Naive thymus-derived CD8-positive, alpha-beta T cell (primary cell): ENCODE data around the gene TP53INP2. TPM values are rescaled to one million over a fixed set of nuclear protein-coding genes. Genes with fewer than 3 reads are reported as not detected.

Experiments
- ATAC-seq, 2 donors: fragments of 150-1000 bp; cut with Tn5 transposase in 1 of 2; sonication (Bioruptor Pico), chemical (Tn5 transposase) in 1 of 2; 1 replicate in 1 of 2; 2 replicates in 1 of 2; pipeline ENCODE4 v1.10.0; 2021; ENCODE audit warnings: mild to moderate bottlenecking in 2 of 2, moderate library complexity in 2 of 2
- POLR2A ChIA-PET: fragments of 350-600 bp; sonication (Branson Sonifier 250); formaldehyde crosslinking; loops from one replicate; lab custom pipeline; 2021; ENCODE audit warnings: antibody characterized with exemption; lab: Charles Lee
- DNase-seq, 10 donors: peaks; one replicate each; pipeline versions ENCODE4 v3.0.0 to v3.0.0-alpha.2; 2020 to 2022
- H3K27ac Mint-ChIP-seq, 10 donors: one replicate each; pipeline ENCODE4 v1.8.0; 2020 to 2022; ENCODE audit warnings: mild to moderate bottlenecking in 10 of 10, mixed read lengths in 10 of 10, moderate library complexity in 4 of 10, inconsistent platforms in 1 of 10
- H3K27me3 Mint-ChIP-seq, 5 donors: one replicate each; pipeline ENCODE4 v1.8.0; 2021 to 2022; ENCODE audit warnings: mixed read lengths in 5 of 5
- H3K36me3 Mint-ChIP-seq, 3 donors: one replicate each; pipeline ENCODE4 v1.8.0; 2020 to 2022; ENCODE audit warnings: mixed read lengths in 3 of 3, mild to moderate bottlenecking in 2 of 3, inconsistent platforms in 1 of 3
- H3K4me1 Mint-ChIP-seq, 4 donors: one replicate each; pipeline ENCODE4 v1.8.0; 2021 to 2022; ENCODE audit warnings: mixed read lengths in 4 of 4
- H3K4me3 Mint-ChIP-seq, 10 donors: one replicate each; pipeline ENCODE4 v1.8.0; 2020 to 2022; ENCODE audit warnings: mild to moderate bottlenecking in 10 of 10, mixed read lengths in 10 of 10, moderate library complexity in 6 of 10, inconsistent platforms in 1 of 10
- H3K9me3 Mint-ChIP-seq, 9 donors: one replicate each; pipeline ENCODE4 v1.8.0; 2020 to 2022; ENCODE audit warnings: mixed read lengths in 9 of 9, mild to moderate bottlenecking in 3 of 9, inconsistent platforms in 1 of 9, moderate library complexity in 1 of 9
- polyA plus RNA-seq, 3 donors: library from polyadenylated mRNA; unstranded; fragments of 300-500 nt; fragmentation: Illumina TruSeq; gene quantifications; one replicate each; pipeline ENCODE4 v1.2.3, GENCODE V29; 2021
- total RNA-seq, 8 experiments: library from RNA in 2 of 8; stranded (reverse) in 2 of 8; gene quantifications; one replicate each; pipeline ENCODE4 v1.2.3 and lab custom pipeline; 2021 to 2026

Gene TP53INP2
- total and polyA plus RNA-seq, 5 experiments from 2014 or later: 0.08 to 1.8 (median 0.64) TPM

DNA sequence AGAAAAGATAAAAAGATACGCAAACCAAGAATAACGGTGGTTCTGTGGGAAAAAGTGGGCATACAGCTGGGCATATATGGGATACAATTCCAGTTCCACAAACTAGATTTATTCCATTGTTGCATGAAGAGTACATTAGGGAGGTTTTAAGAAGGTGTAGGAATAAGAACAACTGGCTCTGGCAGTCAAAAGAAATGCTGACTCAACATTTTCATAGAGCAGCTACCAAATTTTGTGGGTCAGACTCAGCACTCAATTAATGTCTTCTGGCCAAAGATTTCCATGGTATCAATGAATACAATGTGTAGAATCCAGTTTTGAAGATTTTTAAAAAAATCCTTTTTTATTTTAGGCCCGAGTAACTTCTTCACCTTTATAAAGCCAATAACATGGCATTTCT is 40.2 kb downstream of the TP53INP2 start:
- Mint-ChIP-seq H3K9me3 (no peaks in the 10 kb centered on the region), H3K27ac (peak overlapping the region in 1 of 10 donors; percentile 41), H3K4me3 (no peak overlapping the region), H3K36me3 (peaks cover 0 to 77% (median 17%) of the 10 kb centered on the region in 3 donors), H3K4me1 (peaks cover 0 to 1% (median 0%) of the 10 kb centered on the region in 4 donors), H3K27me3 (no peaks in the 10 kb centered on the region)
- POLR2A ChIA-PET: no interaction called here
- DNase-seq: no peak
- ATAC-seq: no peak

DNA sequence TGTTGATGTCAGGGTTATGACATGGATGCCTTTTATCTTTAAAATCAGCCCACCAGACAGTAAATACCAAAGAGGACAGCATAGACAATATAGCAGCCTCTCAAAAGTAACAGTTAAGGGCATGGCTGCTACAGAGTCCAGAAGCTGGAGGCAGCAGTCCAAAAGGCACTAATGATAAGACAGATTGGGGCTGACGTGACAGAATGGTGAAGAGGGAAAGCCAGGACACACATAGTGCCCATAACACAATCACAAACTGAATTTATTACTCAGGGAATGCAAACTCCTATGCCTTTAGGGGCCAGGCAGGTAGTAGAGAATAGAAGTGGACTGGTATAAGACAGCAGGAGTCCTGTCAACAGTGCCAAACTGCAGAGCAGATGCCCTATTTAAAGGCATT is 40.7 kb downstream of the TP53INP2 start:
- DNase-seq (no peak), ATAC-seq (no peak)
- H3K4me3 Mint-ChIP-seq: no peak overlapping the region
- no peaks in the 10 kb centered on the region for H3K27me3 Mint-ChIP-seq
- no peaks in the 10 kb centered on the region for H3K9me3 Mint-ChIP-seq
- H3K4me1 Mint-ChIP-seq: peaks cover 0 to 1% (median 0%) of the 10 kb centered on the region in 4 donors
- H3K36me3 Mint-ChIP-seq: peaks cover 0 to 82% (median 15%) of the 10 kb centered on the region in 3 donors
- H3K27ac Mint-ChIP-seq: no peak overlapping the region
- POLR2A ChIA-PET: no interaction called here

DNA sequence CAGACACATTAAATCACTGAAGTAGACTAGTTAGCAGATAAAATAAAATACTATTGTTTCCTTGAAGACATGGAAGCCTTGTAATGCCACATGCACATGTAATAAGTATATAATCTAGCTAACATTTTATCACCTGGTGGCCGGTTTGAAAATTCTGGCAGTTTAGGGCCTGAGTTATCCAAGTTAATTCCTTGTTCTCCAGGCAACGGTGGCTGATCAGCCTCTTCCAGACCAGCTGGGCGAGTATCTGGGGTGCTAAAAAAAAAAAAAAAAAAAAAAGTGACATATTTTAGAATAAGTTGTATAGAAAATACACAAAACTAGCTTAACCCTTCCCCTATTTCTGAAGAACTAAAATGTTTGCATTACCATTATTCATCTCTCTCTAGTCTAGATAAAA is 42.5 kb downstream of the TP53INP2 start:
- H3K4me1 Mint-ChIP-seq: no peaks in the 10 kb centered on the region
- no peak for ATAC-seq
- DNase-seq: no peak
- H3K4me3 Mint-ChIP-seq: no peak overlapping the region
- H3K27me3 Mint-ChIP-seq: no peaks in the 10 kb centered on the region
- peaks cover 0 to 87% (median 13%) of the 10 kb centered on the region in 3 donors for H3K36me3 Mint-ChIP-seq
- no peaks in the 10 kb centered on the region for H3K9me3 Mint-ChIP-seq
- POLR2A ChIA-PET: no interaction called here
- peak overlapping the region in 2 of 10 donors; percentile 4 to 26 for H3K27ac Mint-ChIP-seq

DNA sequence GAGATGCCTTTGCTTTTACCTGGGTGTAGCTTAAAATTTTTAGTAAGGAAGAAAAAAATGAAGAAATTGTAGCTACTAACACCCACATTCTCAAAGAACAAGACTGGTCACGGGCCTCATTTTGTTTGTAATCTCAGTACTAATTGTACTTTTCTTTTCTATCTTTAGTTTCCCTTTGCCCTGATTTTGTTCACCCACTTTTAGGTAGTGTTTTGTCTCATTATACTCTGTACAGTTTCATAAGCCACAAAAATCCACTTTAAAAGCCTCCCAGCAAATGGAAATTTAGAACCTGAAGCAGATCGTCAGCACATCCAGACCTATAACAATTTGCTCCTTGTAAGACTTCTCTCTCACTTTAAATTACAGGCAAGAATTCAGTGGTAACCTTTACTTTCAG is 43.3 kb downstream of the TP53INP2 start:
- DNase-seq: no peak
- no peak for ATAC-seq
- POLR2A ChIA-PET: interaction anchor here (0.5 kb wide), 1 partner anchor 66 kb away, joined by 3 read pairs; no protein-coding TSS in a partner anchor
- Mint-ChIP-seq H3K27me3 (no peaks in the 10 kb centered on the region), H3K9me3 (no peaks in the 10 kb centered on the region), H3K36me3 (peaks cover 0 to 89% (median 9%) of the 10 kb centered on the region in 3 donors), H3K27ac (peak overlapping the region in 4 of 10 donors; percentile 26 to 67 (median 38)), H3K4me1 (peaks cover 0 to 2% (median 0%) of the 10 kb centered on the region in 4 donors), H3K4me3 (no peak overlapping the region)

DNA sequence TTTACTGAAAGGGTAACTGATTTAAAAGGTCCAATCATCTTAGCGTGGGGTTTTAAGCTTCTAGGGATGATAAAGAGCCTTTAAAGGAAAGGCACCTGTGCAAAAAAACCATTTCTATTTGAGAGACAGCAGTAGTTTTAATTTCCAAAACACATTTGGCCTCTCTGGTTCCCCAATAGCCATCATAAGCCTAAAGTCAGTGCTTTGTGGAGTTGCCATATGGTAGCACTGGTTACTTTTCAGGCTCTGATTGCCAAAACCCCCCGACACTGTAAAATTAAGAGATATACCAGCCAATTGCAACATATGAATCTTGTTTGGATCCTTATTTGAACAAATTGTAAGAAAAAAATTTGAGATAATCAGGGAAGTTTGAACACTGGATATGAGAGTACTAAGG is 44.6 kb downstream of the TP53INP2 start:
- Mint-ChIP-seq H3K9me3 (no peaks in the 10 kb centered on the region), H3K4me1 (peaks cover 0 to 2% (median 0%) of the 10 kb centered on the region in 4 donors), H3K27ac (no peak overlapping the region), H3K27me3 (no peaks in the 10 kb centered on the region), H3K4me3 (no peak overlapping the region), H3K36me3 (peaks cover 0 to 87% (median 7%) of the 10 kb centered on the region in 3 donors)
- ATAC-seq (no peak), DNase-seq (no peak)
- POLR2A ChIA-PET: no interaction called here

DNA sequence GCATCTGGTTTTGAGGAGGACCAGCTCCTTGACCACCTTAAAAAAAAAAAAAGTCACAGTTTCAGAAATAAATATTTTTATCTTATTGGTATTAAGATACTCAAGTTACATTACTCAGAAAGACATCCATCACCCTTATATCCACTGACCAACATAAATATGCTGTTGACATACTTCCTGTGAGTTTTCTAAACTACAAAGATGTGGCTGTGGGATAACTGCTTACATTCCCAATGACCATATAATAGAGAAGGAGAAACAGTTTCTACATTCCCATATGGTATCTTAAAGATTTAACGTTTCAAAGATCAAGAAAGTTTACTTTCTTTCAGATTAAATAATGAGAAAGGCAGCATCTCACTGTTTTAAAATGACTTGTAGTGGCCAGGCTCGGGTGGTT is 46.3 kb downstream of the TP53INP2 start:
- peaks cover 0 to 87% (median 13%) of the 10 kb centered on the region in 3 donors for H3K36me3 Mint-ChIP-seq
- no peaks in the 10 kb centered on the region for H3K27me3 Mint-ChIP-seq
- DNase-seq: no peak
- ATAC-seq: no peak
- peaks cover 0 to 2% (median 0%) of the 10 kb centered on the region in 4 donors for H3K4me1 Mint-ChIP-seq
- H3K27ac Mint-ChIP-seq: no peak overlapping the region
- H3K4me3 Mint-ChIP-seq: no peak overlapping the region
- POLR2A ChIA-PET: no interaction called here
- H3K9me3 Mint-ChIP-seq: no peaks in the 10 kb centered on the region

DNA sequence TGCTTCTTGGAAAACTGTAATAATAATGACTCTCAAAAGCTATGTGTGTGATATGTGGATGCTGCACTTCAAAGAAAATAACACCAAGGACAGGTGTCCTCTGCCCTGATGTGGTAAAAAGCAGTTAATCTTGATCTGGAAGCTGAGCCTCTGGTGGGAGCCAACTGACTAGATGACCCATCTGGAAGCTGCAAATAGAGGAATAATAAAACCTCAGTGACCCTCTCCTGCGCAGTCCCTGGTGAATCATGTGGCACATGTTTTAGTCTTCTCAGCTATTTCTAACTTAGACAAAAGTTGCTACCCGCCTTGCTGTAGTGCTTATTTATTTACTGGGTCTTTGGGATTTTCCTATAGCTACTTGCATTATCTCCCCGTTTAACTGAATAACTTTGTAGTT is 47.3 kb downstream of the TP53INP2 start:
- POLR2A ChIA-PET: no interaction called here
- Mint-ChIP-seq H3K36me3 (peaks cover 0 to 84% (median 13%) of the 10 kb centered on the region in 3 donors), H3K4me1 (peaks cover 0 to 2% (median 0%) of the 10 kb centered on the region in 4 donors), H3K4me3 (no peak overlapping the region), H3K9me3 (no peaks in the 10 kb centered on the region), H3K27ac (peak overlapping the region in 3 of 10 donors; percentile 27 to 69 (median 42)), H3K27me3 (no peaks in the 10 kb centered on the region)
- DNase-seq (no peak), ATAC-seq (no peak)

DNA sequence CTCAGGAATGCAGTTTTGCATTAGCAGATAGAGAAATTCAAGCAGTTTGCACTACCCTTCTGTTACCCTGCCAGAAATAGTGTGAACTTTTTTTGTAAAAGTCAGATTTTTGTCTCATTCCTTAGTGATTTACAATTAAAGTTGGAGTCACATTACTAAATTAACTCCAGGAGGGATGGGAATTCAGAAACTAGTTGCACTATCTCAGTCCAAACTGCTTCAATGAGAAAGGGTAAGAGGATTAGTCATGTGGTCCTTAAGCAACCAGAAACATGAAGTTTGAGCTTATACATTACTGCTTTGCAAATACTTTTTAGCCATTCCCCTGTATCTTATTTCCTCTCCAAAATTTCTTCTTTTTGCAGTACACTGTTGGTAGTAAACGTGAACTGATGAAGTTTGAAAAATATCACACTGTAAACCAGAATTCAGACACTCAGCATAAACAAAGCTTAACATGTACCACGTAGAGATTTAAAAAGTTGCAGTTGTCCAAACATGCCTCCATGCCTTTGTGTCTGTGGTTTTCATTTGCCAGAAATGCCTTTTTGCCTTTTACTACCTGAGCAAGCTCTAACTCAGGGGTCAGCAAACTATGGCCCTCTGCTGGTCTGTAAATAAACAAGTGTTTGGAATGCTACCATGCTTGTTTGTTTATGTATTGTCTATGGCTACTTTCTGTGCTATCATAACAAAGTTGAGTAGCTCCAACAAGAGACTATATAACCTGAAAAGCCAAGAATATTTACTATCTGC is 49.7 kb downstream of the TP53INP2 start:
- peaks cover 5 to 88% (median 17%) of the 10 kb centered on the region in 3 donors for H3K36me3 Mint-ChIP-seq
- peaks cover 0 to 4% (median 0%) of the 10 kb centered on the region in 4 donors for H3K4me1 Mint-ChIP-seq
- no peak for ATAC-seq
- H3K27me3 Mint-ChIP-seq: no peaks in the 10 kb centered on the region
- POLR2A ChIA-PET: no interaction called here
- H3K9me3 Mint-ChIP-seq: no peaks in the 10 kb centered on the region
- H3K4me3 Mint-ChIP-seq: no peak overlapping the region
- H3K27ac Mint-ChIP-seq: no peak overlapping the region
- DNase-seq: no peak

DNA sequence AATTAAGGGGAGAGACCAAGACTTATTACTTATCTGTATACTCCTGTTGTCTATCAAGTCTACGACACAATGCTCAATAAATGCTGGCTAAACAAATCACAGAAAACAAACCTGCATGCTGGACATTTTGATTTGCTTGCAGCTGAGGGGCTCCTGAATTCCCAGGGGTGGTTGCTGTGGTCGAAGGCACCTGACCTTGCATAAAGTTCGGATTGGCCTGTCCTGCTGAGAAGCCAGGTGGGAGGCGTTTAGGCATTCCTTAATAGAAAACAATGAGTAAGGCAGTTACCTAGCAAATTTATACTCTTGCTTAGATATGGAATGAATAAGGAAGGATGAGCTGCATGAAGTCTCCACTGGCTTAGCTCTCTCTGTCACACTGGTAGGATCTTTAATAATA is 50.5 kb downstream of the TP53INP2 start:
- peaks cover 0 to 4% (median 0%) of the 10 kb centered on the region in 4 donors for H3K4me1 Mint-ChIP-seq
- DNase-seq (no peak), ATAC-seq (no peak)
- POLR2A ChIA-PET: no interaction called here
- no peak overlapping the region for H3K4me3 Mint-ChIP-seq
- peak overlapping the region in 1 of 10 donors; percentile 26 for H3K27ac Mint-ChIP-seq
- H3K9me3 Mint-ChIP-seq: no peaks in the 10 kb centered on the region
- no peaks in the 10 kb centered on the region for H3K27me3 Mint-ChIP-seq
- peaks cover 9 to 88% (median 18%) of the 10 kb centered on the region in 3 donors for H3K36me3 Mint-ChIP-seq

DNA sequence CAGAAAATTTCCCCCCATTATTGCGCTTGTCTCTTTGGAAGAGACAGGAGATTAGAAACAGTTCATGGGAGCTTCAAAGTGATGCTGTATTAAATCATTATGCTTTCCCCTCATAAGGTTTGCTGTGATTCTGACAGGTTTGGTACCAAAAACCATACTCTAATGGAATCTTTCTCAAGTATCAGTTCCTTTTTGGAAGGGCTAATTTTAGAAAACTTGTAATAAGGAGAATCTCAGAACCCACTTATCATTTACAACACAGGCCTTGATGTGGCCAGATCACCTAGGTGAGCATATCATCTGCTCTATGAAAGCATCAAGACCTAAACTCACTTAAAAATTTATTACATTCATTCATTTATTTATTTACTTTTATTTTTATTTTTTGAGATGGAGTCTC is 51.2 kb downstream of the TP53INP2 start:
- H3K36me3 Mint-ChIP-seq: peaks cover 9 to 88% (median 18%) of the 10 kb centered on the region in 3 donors
- DNase-seq: no peak
- H3K27ac Mint-ChIP-seq: peak overlapping the region in 1 of 10 donors; percentile 43
- POLR2A ChIA-PET: no interaction called here
- no peaks in the 10 kb centered on the region for H3K9me3 Mint-ChIP-seq
- H3K27me3 Mint-ChIP-seq: no peaks in the 10 kb centered on the region
- H3K4me3 Mint-ChIP-seq: no peak overlapping the region
- ATAC-seq: no peak
- H3K4me1 Mint-ChIP-seq: peaks cover 0 to 4% (median 0%) of the 10 kb centered on the region in 4 donors

DNA sequence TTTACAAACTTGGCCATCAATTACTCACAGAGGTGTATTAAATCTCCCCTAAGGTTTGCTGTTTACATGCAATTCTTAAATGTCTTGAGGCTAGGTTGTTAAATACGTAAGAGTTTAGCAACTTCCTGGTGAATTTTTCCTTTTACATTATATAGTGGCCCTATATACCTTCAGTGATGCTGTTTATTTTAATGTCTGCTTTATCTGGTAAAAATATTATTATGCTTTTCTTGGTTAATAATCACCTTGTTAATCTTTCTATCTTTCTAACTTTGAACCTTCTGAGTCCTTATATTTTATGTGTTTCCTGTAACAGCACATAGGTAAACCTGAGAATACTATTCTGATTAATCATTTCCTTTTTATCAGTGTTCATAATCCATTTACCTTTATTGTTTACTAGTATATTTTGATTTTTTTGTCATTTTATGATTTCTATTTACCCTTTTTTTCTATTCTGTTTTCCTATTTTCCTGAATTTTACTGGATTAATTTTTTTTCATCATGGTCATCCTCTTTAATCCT is 57.9 kb downstream of the TP53INP2 start:
- no peak for ATAC-seq
- peaks cover 9 to 92% (median 20%) of the 10 kb centered on the region in 3 donors for H3K36me3 Mint-ChIP-seq
- POLR2A ChIA-PET: interaction anchor here (1.1 kb wide), 1 partner anchor 17 kb away, joined by 3 read pairs; no protein-coding TSS in a partner anchor
- no peaks in the 10 kb centered on the region for H3K27me3 Mint-ChIP-seq
- no peak for DNase-seq
- no peak overlapping the region for H3K4me3 Mint-ChIP-seq
- H3K4me1 Mint-ChIP-seq: peaks cover 0 to 3% (median 0%) of the 10 kb centered on the region in 4 donors
- no peaks in the 10 kb centered on the region for H3K9me3 Mint-ChIP-seq
- H3K27ac Mint-ChIP-seq: peak overlapping the region in 1 of 10 donors; percentile 30
